Measurements from ENCODE around the gene AJAP1.

DNA sequence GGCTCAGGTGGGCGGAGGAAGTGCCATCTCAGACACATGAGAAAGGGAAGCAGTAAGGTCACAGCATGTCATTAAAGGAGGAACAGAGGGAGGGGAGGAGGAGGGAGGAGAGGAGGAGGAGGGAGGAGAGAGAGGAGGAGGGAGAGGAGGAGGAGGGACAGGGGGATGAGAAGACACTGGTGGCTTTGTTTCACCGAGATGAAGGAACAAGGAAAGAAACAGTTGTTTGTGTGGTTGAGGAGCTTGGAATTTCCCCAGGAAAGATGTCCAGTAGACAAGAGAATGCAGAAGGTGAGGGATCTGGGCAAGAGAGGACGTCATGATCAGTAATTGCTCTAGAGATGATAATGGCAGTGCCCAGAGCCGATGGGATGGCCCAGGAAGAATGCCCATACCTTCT lies 97.7 kb downstream of the AJAP1 start:
- no peak for TF ChIP-seq TEAD4 (IDR thresholded peaks at IDR 0.05)
- TF ChIP-seq CREB1 (IDR thresholded peaks at IDR 0.05; ENCODE audit: low read depth) = no peak
- no peak for TF ChIP-seq CEBPB (IDR thresholded peaks at IDR 0.05)
- no peak for TF ChIP-seq TCF12 (IDR thresholded peaks at IDR 0.05; ENCODE audit: low read depth)
- no peak for TF ChIP-seq EGR1 (IDR thresholded peaks at IDR 0.05)

Data from Ishikawa (cell line).